Epithelial cell of prostate (primary cell): ENCODE results near the gene INTS6.

Experiments used
- DNase-seq: peaks from one replicate; pipeline ENCODE4 v3.0.0-alpha.2; 2011; ENCODE audit warnings: low read depth, low spot score
- H3K27ac ChIP-seq: fragments of 450-650 bp; 2 replicates; pipeline ENCODE4 v1.5.1; 2017; ENCODE audit warnings: mild to moderate bottlenecking

INTS6 gene

GRCh38 chr13:51349016-51349415 lies 103.8 kb downstream of the INTS6 start:
- DNase-seq: no peak
- no peak overlapping the region for H3K27ac ChIP-seq

- no peak overlapping the region for H3K27ac ChIP-seq
- no peak for DNase-seq
Measured at GRCh38 chr13:51348069-51348967, 104.5 kb downstream of the INTS6 start.

GRCh38 chr13:51347099-51347498 lies 105.7 kb downstream of the INTS6 start:
- H3K27ac ChIP-seq: no peak overlapping the region
- no peak for DNase-seq

- no peak for DNase-seq
- no peak overlapping the region for H3K27ac ChIP-seq
Measured at GRCh38 chr13:51346397-51346796, 106.4 kb downstream of the INTS6 start.

- no peak overlapping the region for H3K27ac ChIP-seq
- no peak for DNase-seq
Measured at GRCh38 chr13:51343475-51343874, 109.4 kb downstream of the INTS6 start.

GRCh38 chr13:51342706-51343105 lies 110.1 kb downstream of the INTS6 start:
- H3K27ac ChIP-seq: no peak overlapping the region
- no peak for DNase-seq

- H3K27ac ChIP-seq: no peak overlapping the region
- DNase-seq: no peak
Measured at GRCh38 chr13:51341791-51342190, 111.0 kb downstream of the INTS6 start.

- no peak for DNase-seq
- H3K27ac ChIP-seq: no peak overlapping the region
Measured at GRCh38 chr13:51341232-51341631, 111.6 kb downstream of the INTS6 start.

GRCh38 chr13:51339952-51340732 lies 112.7 kb downstream of the INTS6 start:
- H3K27ac ChIP-seq: no peak overlapping the region
- no peak for DNase-seq

- DNase-seq: no peak
- H3K27ac ChIP-seq: no peak within 1 kb of the TSS
Measured at GRCh38 chr13:51339354-51339753, 113.5 kb downstream of the INTS6 start, which contains the start of gene SERPINE3. SERPINE3 (plus strand) TSS chr13:51339691; CDS start chr13:51341092, 1,401 bp downstream.

- H3K27ac ChIP-seq: no peak overlapping the region
- no peak for DNase-seq
Measured at GRCh38 chr13:51336746-51337145, 116.1 kb downstream of the INTS6 start.

- DNase-seq: no peak
- no peak overlapping the region for H3K27ac ChIP-seq
Measured at GRCh38 chr13:51333826-51334225, 119.0 kb downstream of the INTS6 start.

- DNase-seq: no peak
- no peak overlapping the region for H3K27ac ChIP-seq
Measured at GRCh38 chr13:51333421-51333820, 119.4 kb downstream of the INTS6 start.

GRCh38 chr13:51332566-51333361 lies 120.1 kb downstream of the INTS6 start:
- DNase-seq: no peak
- no peak overlapping the region for H3K27ac ChIP-seq

- H3K27ac ChIP-seq: no peak overlapping the region
- no peak for DNase-seq
Measured at GRCh38 chr13:51331354-51331861, 121.4 kb downstream of the INTS6 start.

GRCh38 chr13:51330791-51331190 lies 122.0 kb downstream of the INTS6 start:
- no peak for DNase-seq
- H3K27ac ChIP-seq: no peak overlapping the region

GRCh38 chr13:51329606-51330005 lies 123.2 kb downstream of the INTS6 start:
- H3K27ac ChIP-seq: no peak overlapping the region
- no peak for DNase-seq

- H3K27ac ChIP-seq: no peak overlapping the region
Measured at GRCh38 chr13:51328488-51328887, 124.3 kb downstream of the INTS6 start.

GRCh38 chr13:51327961-51328360 lies 124.9 kb downstream of the INTS6 start:
- DNase-seq: no peak

More at GRCh38 chr13:51328488-51328887, 124.3 kb downstream of the INTS6 start:
- DNase-seq: no peak

GRCh38 chr13:51326777-51327176 lies 126.1 kb downstream of the INTS6 start:
- no peak for DNase-seq
- no peak overlapping the region for H3K27ac ChIP-seq

More at GRCh38 chr13:51327961-51328360, 124.9 kb downstream of the INTS6 start:
- no peak overlapping the region for H3K27ac ChIP-seq
